Esophagus (tissue), 2 donors: ENCODE measurements around the gene MBNL2. TPM values are rescaled to one million over a fixed set of nuclear protein-coding genes. Genes with fewer than 3 reads are reported as not detected.

ENCODE experiments used
- H3K27ac ChIP-seq, 2 donors: one replicate each; pipeline ENCODE4 v1.5.1; 2013; ENCODE audit warnings: low read depth in 2 of 2, mild to moderate bottlenecking in 2 of 2, inconsistent platforms in 1 of 2, low read length in 1 of 2, moderate library complexity in 1 of 2
- H3K27me3 ChIP-seq, 2 donors: one replicate each; pipeline ENCODE4 v1.6.1; 2013; ENCODE audit warnings: low read length in 2 of 2, control low read depth in 1 of 2, mild to moderate bottlenecking in 1 of 2; ENCODE audit not compliant: insufficient read depth in 2 of 2, control insufficient read depth in 1 of 2
- H3K36me3 ChIP-seq, 2 donors: one replicate each; pipeline ENCODE4 v1.6.1; 2013; ENCODE audit warnings: low read length in 1 of 2; ENCODE audit not compliant: control insufficient read depth in 2 of 2, insufficient read depth in 2 of 2
- H3K4me1 ChIP-seq, 2 donors: one replicate each; pipeline ENCODE4 v1.6.1; 2013; ENCODE audit warnings: low read length in 1 of 2; ENCODE audit not compliant: control insufficient read depth in 2 of 2, insufficient read depth in 2 of 2
- H3K4me3 ChIP-seq, 2 donors: one replicate each; pipeline ENCODE4 v1.5.1; 2013; ENCODE audit warnings: low read length in 2 of 2, mild to moderate bottlenecking in 2 of 2, low read depth in 1 of 2, moderate library complexity in 1 of 2
- H3K9me3 ChIP-seq, 2 donors: one replicate each; pipeline ENCODE4 v1.6.1; 2013; ENCODE audit warnings: mild to moderate bottlenecking in 2 of 2, low read depth in 1 of 2, low read length in 1 of 2, moderate library complexity in 1 of 2; ENCODE audit not compliant: control insufficient read depth in 2 of 2, insufficient read depth in 1 of 2
- WGBS, 2 donors: extraction: QIAGEN DNeasy Blood & Tissue Kit; methylation state at CpG; one replicate each; pipeline ENCODE4 v1.1.7; 2013; 5-methylcytosine and 5-hydroxymethylcytosine counted together
- polyA plus RNA-seq, 2 donors: library from polyadenylated mRNA; stranded (reverse); fragments of 200-250 nt; gene quantifications; one replicate each; pipeline ENCODE4 v1.2.3, GENCODE V29; 2013
- donor health status: healthy with polysubstance abuse.
- donor health status: Bipolar disorder and iron deficiency.

The MBNL2 gene
- polyA plus RNA-seq, 2 donors = 4.9 to 10.3 TPM

DNA sequence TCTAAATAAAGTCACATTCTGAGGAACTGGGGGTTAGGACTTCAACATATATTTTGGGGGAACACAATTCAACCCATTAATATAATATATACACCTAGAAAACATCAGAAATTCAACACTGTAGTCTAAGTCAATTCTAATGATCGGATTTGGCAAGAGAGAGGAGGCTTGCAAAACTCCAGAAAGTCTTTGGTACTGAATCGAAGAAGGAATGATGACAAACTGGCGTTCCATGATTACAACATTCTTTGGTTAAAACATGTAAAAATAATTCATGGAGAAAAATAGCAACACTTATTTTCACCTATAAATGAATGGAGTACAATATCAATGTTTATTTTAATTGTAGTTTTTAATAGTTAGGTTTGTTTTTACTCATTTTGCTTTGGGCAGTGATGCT is 62.4 kb downstream of the MBNL2 start:
- no peaks in the 10 kb centered on the region for H3K36me3 ChIP-seq
- no peaks in the 10 kb centered on the region for H3K9me3 ChIP-seq
- 69 to 80% methylated on average over 3 of the region's 3 CpGs for whole genome bisulfite sequencing, 2 donors
- H3K4me1 ChIP-seq = peaks cover 2 to 11% of the 10 kb centered on the region in 2 donors
- no peak overlapping the region for H3K4me3 ChIP-seq
- no peak overlapping the region for H3K27ac ChIP-seq
- no peaks in the 10 kb centered on the region for H3K27me3 ChIP-seq

DNA sequence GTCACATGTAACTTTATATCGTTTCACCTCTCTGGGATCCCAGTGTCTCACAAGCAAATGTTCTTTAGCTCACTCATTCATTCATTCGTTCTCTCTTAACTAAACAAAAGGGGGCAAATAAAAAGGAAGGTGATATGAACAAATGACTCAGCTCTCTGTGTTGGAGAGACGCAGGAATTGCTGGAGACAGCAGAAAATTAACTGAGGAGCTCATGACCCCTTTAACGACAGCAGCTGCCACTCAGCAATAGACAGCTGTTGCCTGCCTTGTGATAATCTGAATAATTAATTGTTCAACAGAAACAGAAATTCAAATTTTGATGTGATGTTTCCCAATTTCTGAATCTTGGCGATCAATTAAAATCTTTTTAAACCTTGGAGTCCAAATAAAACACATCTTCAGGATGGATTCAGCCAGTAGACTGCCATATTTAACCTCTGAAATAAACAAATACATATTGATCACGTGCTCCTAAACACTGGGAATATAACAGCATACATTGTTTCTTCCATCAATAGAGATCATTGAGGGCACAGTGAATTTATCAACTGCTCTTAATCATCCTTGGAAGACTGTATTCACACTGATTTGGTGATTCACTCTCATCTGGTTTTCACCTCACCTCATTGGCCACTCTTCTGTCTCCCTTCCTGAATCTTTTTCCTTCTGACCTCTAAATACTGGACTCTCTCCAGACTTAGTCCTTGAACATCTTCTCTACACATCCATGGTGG is 63.3 kb downstream of the MBNL2 start:
- H3K4me1 ChIP-seq = peaks cover 2 to 11% of the 10 kb centered on the region in 2 donors
- no peak overlapping the region for H3K27ac ChIP-seq
- no peaks in the 10 kb centered on the region for H3K36me3 ChIP-seq
- no peaks in the 10 kb centered on the region for H3K27me3 ChIP-seq
- WGBS, 2 donors = 85 to 89% methylated on average over 6 of the region's 6 CpGs
- H3K4me3 ChIP-seq = no peak overlapping the region
- H3K9me3 ChIP-seq = no peaks in the 10 kb centered on the region

DNA sequence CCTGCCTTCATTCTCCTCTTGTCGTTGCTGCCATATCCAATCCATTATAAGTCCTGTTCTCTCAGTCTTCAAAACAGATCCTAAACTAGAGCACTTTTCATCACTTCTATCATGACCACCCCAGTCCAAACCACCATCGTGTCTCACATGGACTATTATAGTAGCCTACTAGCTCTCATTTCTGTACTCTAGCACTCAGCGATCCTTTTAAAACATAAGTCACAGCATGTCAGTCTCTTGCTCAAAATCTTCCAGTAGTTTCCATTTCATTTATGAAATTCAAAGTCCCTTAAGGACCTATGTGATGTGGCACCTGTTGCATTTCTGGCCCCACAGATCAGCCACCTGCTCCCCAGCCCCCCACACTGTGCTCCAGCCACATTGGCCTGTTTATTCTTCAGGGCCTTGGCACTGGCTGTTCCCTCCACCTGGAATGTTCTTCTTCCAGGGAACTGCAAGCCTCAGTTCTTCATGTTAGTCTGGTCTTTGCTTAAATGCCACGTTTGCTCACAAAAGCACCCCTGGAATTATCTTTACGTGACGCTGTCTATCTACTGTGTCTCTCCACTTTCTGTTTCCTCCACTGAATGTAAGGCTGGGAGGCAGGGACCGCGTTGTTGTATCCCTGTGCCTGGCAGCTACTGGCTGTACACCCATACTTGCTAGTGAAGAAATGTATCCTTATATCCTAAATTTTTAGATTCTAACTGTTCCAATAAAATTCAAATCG is 64.3 kb downstream of the MBNL2 start:
- Histone ChIP-seq H3K27me3 (no peaks in the 10 kb centered on the region), H3K4me3 (no peak overlapping the region), H3K27ac (no peak overlapping the region), H3K36me3 (no peaks in the 10 kb centered on the region), H3K4me1 (peaks cover 0 to 6% of the 10 kb centered on the region in 2 donors), H3K9me3 (no peaks in the 10 kb centered on the region)
- WGBS, 2 donors = 85 to 92% methylated on average over 9 of the region's 9 CpGs

DNA sequence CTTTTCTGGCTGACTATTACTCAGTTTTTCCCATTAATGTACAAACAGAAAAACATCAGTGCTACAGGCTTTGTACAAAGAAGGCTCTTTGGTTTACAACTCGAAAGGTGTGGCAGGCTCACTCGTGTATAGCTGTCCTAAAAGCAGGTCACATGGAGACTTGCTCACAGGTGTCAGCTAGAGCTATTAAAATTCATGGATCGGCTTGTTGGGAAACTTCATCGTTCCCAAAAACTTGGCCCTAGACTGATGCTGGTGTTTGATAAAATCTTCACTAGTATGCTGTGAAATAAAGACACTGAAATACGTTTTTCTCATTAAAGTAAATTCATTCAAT is 64.9 kb downstream of the MBNL2 start:
- H3K9me3 ChIP-seq = no peaks in the 10 kb centered on the region
- no peak overlapping the region for H3K4me3 ChIP-seq
- peaks cover 0 to 6% of the 10 kb centered on the region in 2 donors for H3K4me1 ChIP-seq
- no peak overlapping the region for H3K27ac ChIP-seq
- H3K36me3 ChIP-seq = no peaks in the 10 kb centered on the region
- WGBS, 2 donors = 75 to 78% methylated on average over 5 of the region's 5 CpGs
- no peaks in the 10 kb centered on the region for H3K27me3 ChIP-seq

DNA sequence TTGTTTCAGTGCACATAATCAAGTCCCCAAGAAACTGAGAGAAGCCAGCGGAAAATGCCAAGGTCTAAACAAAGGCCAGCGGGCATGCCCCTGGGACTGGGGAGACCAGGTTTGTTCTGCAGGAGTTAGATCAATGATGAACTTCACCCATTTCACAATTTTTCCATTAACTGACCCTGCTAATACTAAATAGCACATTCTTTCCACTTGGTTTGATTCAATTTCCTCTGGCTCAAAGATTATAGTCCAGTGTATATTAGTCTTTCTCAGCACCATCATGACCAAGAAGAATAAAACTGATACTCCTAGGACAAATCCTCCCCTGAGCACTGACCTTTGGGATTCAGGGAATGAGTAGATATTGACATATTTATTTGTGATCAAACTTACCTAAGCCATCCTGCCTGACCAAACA is 66.4 kb downstream of the MBNL2 start:
- peaks cover 0 to 2% of the 10 kb centered on the region in 2 donors for H3K4me1 ChIP-seq
- H3K9me3 ChIP-seq = no peaks in the 10 kb centered on the region
- no peaks in the 10 kb centered on the region for H3K36me3 ChIP-seq
- no peak overlapping the region for H3K27ac ChIP-seq
- 97 to 98% methylated on average over 2 of the region's 2 CpGs for WGBS, 2 donors
- H3K4me3 ChIP-seq = no peak overlapping the region
- no peaks in the 10 kb centered on the region for H3K27me3 ChIP-seq

DNA sequence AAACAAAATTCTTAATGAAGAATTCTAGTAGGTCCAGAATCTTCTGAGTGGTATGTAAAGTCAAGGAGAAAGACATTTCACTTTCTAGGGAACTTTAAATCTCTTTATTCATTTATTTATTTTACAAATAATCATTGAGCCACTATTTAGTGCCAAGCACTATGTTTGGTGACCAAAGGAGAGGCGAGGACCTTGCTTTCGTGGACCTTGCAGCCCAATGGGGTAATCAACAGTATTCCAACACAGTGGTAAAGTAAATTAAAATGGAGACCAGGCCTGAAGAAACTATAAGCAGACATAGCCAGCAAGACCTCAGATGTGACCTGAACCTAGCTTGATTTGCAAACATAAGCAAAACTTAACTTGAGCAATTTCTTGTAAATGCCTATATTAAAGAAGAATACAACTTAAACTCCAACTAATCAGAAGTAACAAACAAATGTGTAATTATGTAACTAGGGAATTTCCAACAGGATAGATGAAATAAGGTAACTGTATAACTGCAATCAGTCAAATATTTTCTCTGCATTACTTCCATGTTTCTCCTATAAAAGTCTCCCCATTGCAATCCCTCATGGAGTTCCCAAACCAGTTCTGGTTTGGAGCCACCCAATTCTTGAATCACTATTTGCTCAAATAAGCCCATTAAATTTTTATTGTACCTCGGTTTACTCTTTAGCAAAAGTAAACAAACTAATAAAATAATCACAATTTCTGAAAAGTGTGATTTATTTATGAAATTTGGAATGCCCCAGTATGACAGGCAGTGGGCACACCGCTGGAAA is 67.6 kb downstream of the MBNL2 start:
- Histone ChIP-seq H3K4me3 (no peak overlapping the region), H3K36me3 (no peaks in the 10 kb centered on the region), H3K4me1 (no peaks in the 10 kb centered on the region), H3K9me3 (no peaks in the 10 kb centered on the region), H3K27ac (no peak overlapping the region), H3K27me3 (no peaks in the 10 kb centered on the region)
- 85% methylated on average over 4 of the region's 4 CpGs for WGBS, 2 donors

DNA sequence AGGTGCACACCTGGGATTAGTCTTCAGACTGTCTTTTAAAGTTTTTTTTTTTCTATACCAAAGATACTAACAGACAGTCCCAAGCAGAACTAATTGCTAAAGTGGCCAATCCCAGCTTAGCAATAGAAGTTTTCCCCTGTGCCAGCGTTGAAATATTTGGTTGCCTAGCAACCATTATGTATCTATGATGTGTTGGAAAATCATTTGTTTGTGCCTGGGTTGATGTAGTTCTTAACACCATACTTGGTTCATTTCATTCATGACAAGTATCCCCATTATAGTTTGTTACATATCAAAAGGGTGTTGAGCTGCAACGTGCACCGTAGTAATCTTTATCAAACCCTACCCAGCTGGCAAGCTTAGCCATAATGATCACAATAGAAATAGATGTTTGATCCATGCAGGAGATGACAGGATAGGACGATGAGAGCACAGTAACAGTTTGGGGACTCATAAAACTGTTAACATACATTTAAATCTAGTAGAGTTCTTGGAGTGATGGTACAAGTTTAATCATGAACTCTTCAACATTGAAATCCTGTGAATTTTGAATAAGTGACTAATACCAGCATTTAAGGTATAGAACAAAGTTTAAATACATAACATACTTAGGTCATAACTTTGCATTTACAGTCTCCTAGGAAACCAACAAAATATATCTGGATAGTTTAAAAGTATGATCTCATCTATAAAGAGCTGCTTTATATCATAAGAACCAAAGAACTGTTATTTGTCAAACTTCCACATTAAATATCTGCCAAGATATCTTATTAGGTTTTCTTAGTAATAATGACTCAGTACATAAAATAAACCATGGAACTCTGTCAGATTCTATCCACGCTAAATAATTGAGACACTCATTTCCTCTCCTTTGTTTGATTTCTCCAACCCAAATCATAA is 73.4 kb downstream of the MBNL2 start:
- H3K4me1 ChIP-seq = no peaks in the 10 kb centered on the region

DNA sequence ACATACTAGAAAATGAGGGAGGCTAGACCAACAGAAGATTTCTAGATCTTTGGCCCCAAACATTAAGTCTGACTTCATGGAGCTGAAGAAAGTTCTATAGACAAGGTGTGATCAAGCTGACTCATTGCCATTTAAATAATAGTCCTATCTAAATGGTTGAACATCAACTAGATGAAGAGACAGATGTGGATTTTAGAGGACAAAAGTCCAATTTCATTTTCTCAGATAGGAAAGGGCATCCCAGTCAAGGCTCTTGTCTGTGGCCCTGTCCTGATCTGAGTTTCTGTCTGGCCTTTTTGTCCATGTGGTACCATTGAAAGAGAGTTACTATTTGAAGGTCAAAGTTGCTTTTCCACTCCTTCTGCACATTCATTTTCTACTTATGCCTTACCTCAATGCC is 74.6 kb downstream of the MBNL2 start:
- Histone ChIP-seq H3K4me3 (no peak overlapping the region), H3K4me1 (peaks cover 0 to 5% of the 10 kb centered on the region in 2 donors), H3K27ac (no peak overlapping the region), H3K36me3 (no peaks in the 10 kb centered on the region), H3K27me3 (no peaks in the 10 kb centered on the region), H3K9me3 (no peaks in the 10 kb centered on the region)

More for the DNA sequence above, 73.4 kb downstream of the MBNL2 start:
- H3K27me3 ChIP-seq = no peaks in the 10 kb centered on the region
- H3K27ac ChIP-seq = no peak overlapping the region
- no peaks in the 10 kb centered on the region for H3K36me3 ChIP-seq
- no peaks in the 10 kb centered on the region for H3K9me3 ChIP-seq
- WGBS, 2 donors = 20 to 37% methylated on average over 5 of the region's 5 CpGs
- no peak overlapping the region for H3K4me3 ChIP-seq

DNA sequence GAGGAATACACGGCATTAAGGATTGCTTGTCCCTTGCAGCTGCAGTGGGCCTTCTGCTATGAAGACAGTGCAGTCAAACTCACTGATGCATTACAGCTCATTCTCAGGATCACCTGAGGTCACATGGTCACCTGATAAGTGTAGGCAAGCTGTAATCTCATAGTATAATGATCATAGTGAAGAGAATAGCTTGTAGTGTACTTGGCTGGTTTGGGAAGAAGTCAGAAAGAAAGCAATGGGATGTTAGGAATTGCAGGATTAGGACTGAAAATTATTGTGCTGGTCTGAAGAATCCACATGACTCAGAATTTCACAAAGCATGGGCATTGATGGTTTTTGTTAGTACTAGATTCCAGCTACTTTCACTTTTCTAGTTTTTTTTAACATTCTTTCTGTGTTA is 76.7 kb downstream of the MBNL2 start:
- no peak overlapping the region for H3K4me3 ChIP-seq
- no peaks in the 10 kb centered on the region for H3K27me3 ChIP-seq
- no peak overlapping the region for H3K27ac ChIP-seq
- H3K9me3 ChIP-seq = no peaks in the 10 kb centered on the region
- H3K4me1 ChIP-seq = peaks cover 0 to 7% of the 10 kb centered on the region in 2 donors
- no peaks in the 10 kb centered on the region for H3K36me3 ChIP-seq
- 85 to 90% methylated on average over 1 of the region's 1 CpG for WGBS, 2 donors
